Liver (tissue), 9 donors: Measurements from ENCODE around the gene PPM1A. TPM values are rescaled to one million over a fixed set of nuclear protein-coding genes. Genes with fewer than 3 reads are reported as not detected.
A peak's percentile ranks its signal among the peaks of the same experiment; 100 is the strongest.

Source experiments
- DNase-seq: peaks from one replicate; pipeline ENCODE4 v3.0.0-alpha.2; 2017; ENCODE audit warnings: low spot score
- H3K27ac ChIP-seq, 2 donors: one replicate each; pipeline ENCODE4 v1.7.0; 2013; ENCODE audit warnings: inconsistent platforms in 2 of 2, low read length in 2 of 2, control low read depth in 1 of 2, low read depth in 1 of 2, mild to moderate bottlenecking in 1 of 2
- H3K27me3 ChIP-seq, 4 donors: one replicate each; pipeline versions ENCODE4 v1.6.1 to v1.7.0; 2013; ENCODE audit warnings: low read length in 3 of 4, inconsistent platforms in 1 of 4, mild to moderate bottlenecking in 1 of 4, moderate library complexity in 1 of 4; ENCODE audit not compliant: control insufficient read depth in 4 of 4, insufficient read depth in 4 of 4
- H3K36me3 ChIP-seq, 4 donors: one replicate each; pipeline versions ENCODE4 v1.6.1 to v1.7.0; 2013; ENCODE audit warnings: low read length in 3 of 4, mild to moderate bottlenecking in 3 of 4, low read depth in 1 of 4, moderate library complexity in 1 of 4; ENCODE audit not compliant: control insufficient read depth in 4 of 4, insufficient read depth in 3 of 4
- H3K4me1 ChIP-seq, 4 donors: one replicate each; pipeline versions ENCODE4 v1.6.1 to v1.7.0; 2013; ENCODE audit warnings: low read length in 3 of 4, mild to moderate bottlenecking in 3 of 4, moderate library complexity in 1 of 4; ENCODE audit not compliant: control insufficient read depth in 4 of 4, insufficient read depth in 4 of 4
- H3K4me3 ChIP-seq, 3 donors: one replicate each; pipeline versions ENCODE4 v1.6.1 to v1.7.0; 2013; ENCODE audit warnings: low read length in 3 of 3, control low read depth in 1 of 3, low read depth in 1 of 3, mild to moderate bottlenecking in 1 of 3
- H3K9ac ChIP-seq, 2 donors: one replicate each; pipeline ENCODE4 v1.7.0; 2013; ENCODE audit warnings: low read length in 2 of 2, mild to moderate bottlenecking in 2 of 2, moderate library complexity in 2 of 2, control low read depth in 1 of 2, low read depth in 1 of 2
- H3K9me3 ChIP-seq, 4 donors: one replicate each; pipeline versions ENCODE4 v1.6.1 to v1.7.0; 2013; ENCODE audit warnings: low read length in 3 of 4; ENCODE audit not compliant: control insufficient read depth in 4 of 4
- ATF3 ChIP-seq: IDR thresholded peaks from 2 replicates; pipeline ENCODE4 v1.6.1; 2016; ENCODE audit warnings: antibody characterized with exemption
- CTCF ChIP-seq: fragments of 150-350 bp; IDR thresholded peaks from 2 replicates; pipeline ENCODE4 v1.5.1; 2017; ENCODE audit warnings: improper control_type of control experiment, low read depth, low read length; ENCODE audit not compliant: missing input control
- EGR1 ChIP-seq, 2 donors: IDR thresholded peaks; 2 replicates each; pipeline ENCODE4 v1.6.1; 2016 to 2018; ENCODE audit warnings: antibody characterized with exemption in 2 of 2, low read depth in 2 of 2
- FOXA1 ChIP-seq: IDR thresholded peaks from 2 replicates; pipeline ENCODE4 v1.6.1; 2016; ENCODE audit warnings: antibody characterized with exemption
- FOXA2 ChIP-seq: IDR thresholded peaks from 2 replicates; pipeline ENCODE4 v1.6.1; 2016; ENCODE audit warnings: antibody characterized with exemption
- GABPA ChIP-seq, 2 donors: IDR thresholded peaks in 1 of 2; conservative IDR thresholded peaks in 1 of 2; 2 replicates each; pipeline ENCODE4 v1.6.1; 2016; ENCODE audit warnings: antibody characterized with exemption in 2 of 2, mild to moderate bottlenecking in 1 of 2, moderate library complexity in 1 of 2
- HNF4A ChIP-seq, 2 donors: conservative IDR thresholded peaks; 2 replicates each; pipeline ENCODE4 v1.6.1; 2016; ENCODE audit warnings: antibody characterized with exemption in 2 of 2, mild to moderate bottlenecking in 2 of 2
- HNF4G ChIP-seq: IDR thresholded peaks from 2 replicates; pipeline ENCODE4 v1.6.1; 2016; ENCODE audit warnings: antibody characterized with exemption
- JUND ChIP-seq, 2 donors: IDR thresholded peaks; 2 replicates each; pipeline ENCODE4 v1.6.1; 2016; ENCODE audit warnings: antibody characterized with exemption in 2 of 2
- MAX ChIP-seq: IDR thresholded peaks from 2 replicates; pipeline ENCODE4 v1.6.1; 2016; ENCODE audit warnings: antibody characterized with exemption
- RAD21 ChIP-seq, 2 donors: IDR thresholded peaks; 2 replicates each; pipeline ENCODE4 v1.6.1; 2016; ENCODE audit warnings: antibody characterized with exemption in 2 of 2, mild to moderate bottlenecking in 2 of 2
- REST ChIP-seq: IDR thresholded peaks from 2 replicates; pipeline ENCODE4 v1.6.1; 2016; ENCODE audit warnings: antibody characterized with exemption, mild to moderate bottlenecking
- RXRA ChIP-seq, 2 donors: IDR thresholded peaks; 2 replicates each; pipeline ENCODE4 v1.6.1; 2017 to 2018; ENCODE audit warnings: antibody characterized with exemption in 2 of 2, mild to moderate bottlenecking in 1 of 2
- SP1 ChIP-seq: IDR thresholded peaks from 2 replicates; pipeline ENCODE4 v1.6.1; 2018; ENCODE audit warnings: antibody characterized with exemption, mild to moderate bottlenecking
- TAF1 ChIP-seq: conservative IDR thresholded peaks from 2 replicates; pipeline ENCODE4 v1.6.1; 2016; ENCODE audit warnings: antibody characterized with exemption, mild to moderate bottlenecking
- ZBTB33 ChIP-seq: IDR thresholded peaks from 2 replicates; pipeline ENCODE4 v1.6.1; 2016; ENCODE audit warnings: antibody characterized with exemption
- WGBS: extraction: QIAGEN DNeasy Blood & Tissue Kit; methylation state at CpG from one replicate; pipeline ENCODE4 v1.1.7; 2013; 5-methylcytosine and 5-hydroxymethylcytosine counted together
- polyA plus RNA-seq, 2 donors: library from polyadenylated mRNA; stranded (reverse) in 1 of 2; unstranded in 1 of 2; fragments of 200-250 nt in 1 of 2; fragments of >200 nt in 1 of 2; fragmentation: Nextera tagmentation in 1 of 2; extraction: Ambion mirVana in 1 of 2; gene quantifications; one replicate each; pipeline versions ENCODE4 v1.2.1 to v1.2.3, GENCODE V29; 2013 to 2015
- total RNA-seq, 2 donors: library from RNA; depleted of rRNA; stranded (reverse); fragments of >200 nt; gene quantifications; one replicate each; pipeline ENCODE4 v1.2.3, GENCODE V29; 2014
- donor health status: healthy.
- donor health status: healthy.
- donor health status: healthy.
- donor health status: healthy.
- donor health status: healthy.

The PPM1A gene
- total and polyA plus RNA-seq, 4 donors: 23.0 to 43.2 (median 29.5) TPM

- Histone ChIP-seq H3K9ac (no peak overlapping the region), H3K4me1 (peaks cover 2 to 11% (median 7%) of the 10 kb centered on the region in 4 donors), H3K27me3 (no peaks in the 10 kb centered on the region), H3K27ac (no peak overlapping the region), H3K4me3 (no peak overlapping the region), H3K36me3 (peaks cover 3 to 32% (median 22%) of the 10 kb centered on the region in 4 donors), H3K9me3 (no peaks in the 10 kb centered on the region)
- no peak for DNase-seq
- TF ChIP-seq EGR1 (IDR thresholded peaks at IDR 0.05; ENCODE audit: low read depth in 2 of 2): no peak
- no peak for TF ChIP-seq RAD21 (IDR thresholded peaks at IDR 0.05)
- no peak for TF ChIP-seq REST
- no peak for TF ChIP-seq SP1
- TF ChIP-seq TAF1: no peak
- no peak for TF ChIP-seq ATF3
- TF ChIP-seq GABPA (IDR thresholded peaks at IDR 0.05 in 1 of 2, conservative IDR thresholded peaks at IDR 0.05 in 1 of 2): no peak
- no peak for TF ChIP-seq CTCF
- TF ChIP-seq ZBTB33: no peak
- no peak for TF ChIP-seq HNF4G
- no peak for TF ChIP-seq MAX
Observed at GRCh38 chr14:60287452-60287851, 38.4 kb downstream of the PPM1A start.

- Histone ChIP-seq H3K9me3 (no peaks in the 10 kb centered on the region), H3K4me1 (peaks cover 2 to 11% (median 7%) of the 10 kb centered on the region in 4 donors), H3K9ac (no peak overlapping the region), H3K36me3 (peaks cover 1 to 33% (median 19%) of the 10 kb centered on the region in 4 donors), H3K4me3 (no peak overlapping the region), H3K27me3 (no peaks in the 10 kb centered on the region), H3K27ac (no peak overlapping the region)
- TF ChIP-seq REST: no peak
- TF ChIP-seq JUND (IDR thresholded peaks at IDR 0.05): no peak
- peak; percentile 42 for TF ChIP-seq FOXA2
- TF ChIP-seq RAD21 (IDR thresholded peaks at IDR 0.05): no peak
- peak; percentile 23 for TF ChIP-seq FOXA1
- peak in 1 of 2 donors; percentile 15 for TF ChIP-seq HNF4A (conservative IDR thresholded peaks at IDR 0.05)
- TF ChIP-seq RXRA (IDR thresholded peaks at IDR 0.05): peak in 1 of 2 donors; percentile 32
- no peak for DNase-seq
- WGBS: 35% methylated on average over 1 of the region's 1 CpG
Observed at GRCh38 chr14:60288279-60288678, 39.3 kb downstream of the PPM1A start.
